Upper lobe of left lung (tissue), 6 donors: Measurements from ENCODE around the gene AGXT. TPM values are rescaled to one million over a fixed set of nuclear protein-coding genes. Genes with fewer than 3 reads are reported as not detected.
A peak's percentile ranks its signal among the peaks of the same experiment; 100 is the strongest.

ENCODE experiments used
- ATAC-seq, 2 donors: fragments of 200-7000 bp; cut with Tn5 transposase; one replicate each; pipeline ENCODE4 v1.9.1; 2022; ENCODE audit warnings: mild to moderate bottlenecking in 2 of 2, moderate library complexity in 2 of 2; ENCODE audit not compliant: low FRiP score in 2 of 2
- DNase-seq, 2 donors: peaks; one replicate each; pipeline ENCODE4 v3.0.0-alpha.2; 2019 to 2020
- H3K27ac ChIP-seq, 4 donors: fragments of 200-600 bp; sonication (generic); one replicate each; pipeline ENCODE4 v1.5.1; 2016 to 2019
- H3K27me3 ChIP-seq, 4 donors: fragments of 200-600 bp; sonication (generic); one replicate each; pipeline ENCODE4 v1.5.1; 2017 to 2019
- H3K36me3 ChIP-seq, 4 donors: fragments of 200-600 bp; sonication (generic); one replicate each; pipeline ENCODE4 v1.5.1; 2016 to 2019
- H3K4me1 ChIP-seq, 4 donors: fragments of 200-600 bp; sonication (generic); one replicate each; pipeline ENCODE4 v1.5.1; 2018 to 2019
- H3K4me3 ChIP-seq, 4 donors: fragments of 200-600 bp; sonication (generic); one replicate each; pipeline ENCODE4 v1.5.1; 2017 to 2019; ENCODE audit warnings: mild to moderate bottlenecking in 2 of 4, moderate library complexity in 1 of 4
- H3K9me3 ChIP-seq, 4 donors: fragments of 200-600 bp; sonication (generic); one replicate each; pipeline ENCODE4 v1.5.1; 2018 to 2019
- EP300 ChIP-seq, 4 donors: sonication (generic); formaldehyde crosslinking; IDR thresholded peaks; one replicate each; pipeline ENCODE4 v1.5.1; 2017; ENCODE audit warnings: antibody characterized with exemption in 4 of 4, control low read depth in 2 of 4
- POLR2A ChIP-seq, 4 donors: fragments of 450-650 bp; IDR thresholded peaks; one replicate each; pipeline ENCODE4 v1.5.1; 2016 to 2017; ENCODE audit warnings: antibody characterized with exemption in 4 of 4, mild to moderate bottlenecking in 2 of 4
- POLR2AphosphoS5 ChIP-seq, 2 donors: sonication (generic); formaldehyde crosslinking; IDR thresholded peaks; one replicate each; pipeline ENCODE4 v1.5.1; 2017; ENCODE audit warnings: antibody characterized with exemption in 2 of 2
- WGBS, 2 donors: methylation state at CpG; one replicate each; pipeline ENCODE4 v1.1.5; 2017 to 2018; 5-methylcytosine and 5-hydroxymethylcytosine counted together
- total RNA-seq, 6 donors: library from RNA; depleted of rRNA in 4 of 6; stranded (reverse); fragments of >200 nt in 4 of 6; gene quantifications; one replicate each; pipeline versions ENCODE4 v1.1.0 to v1.2.1, GENCODE V29; 2016 to 2021
- TF ChIP-seq, protein P1 (sequence below), 6 experiments: fragments of 450-650 bp in 4 of 6; fragments of 200-600 bp in 2 of 6; sonication (generic) in 2 of 6; IDR thresholded peaks; one replicate each; pipeline ENCODE4 v1.5.1; 2016 to 2019; ENCODE audit warnings: antibody characterized with exemption in 6 of 6
- donor health status: DM: no; HTN: no; CAD: no; lungs with moderate emphysema.
- donor health status: DM: no; HTN: yes; CAD: no; lungs with severe emphysema.

Gene AGXT
- total RNA-seq, 6 donors from 2014 or later: 0.30 to 0.46 (median 0.44) TPM; not detected in 3

DNA sequence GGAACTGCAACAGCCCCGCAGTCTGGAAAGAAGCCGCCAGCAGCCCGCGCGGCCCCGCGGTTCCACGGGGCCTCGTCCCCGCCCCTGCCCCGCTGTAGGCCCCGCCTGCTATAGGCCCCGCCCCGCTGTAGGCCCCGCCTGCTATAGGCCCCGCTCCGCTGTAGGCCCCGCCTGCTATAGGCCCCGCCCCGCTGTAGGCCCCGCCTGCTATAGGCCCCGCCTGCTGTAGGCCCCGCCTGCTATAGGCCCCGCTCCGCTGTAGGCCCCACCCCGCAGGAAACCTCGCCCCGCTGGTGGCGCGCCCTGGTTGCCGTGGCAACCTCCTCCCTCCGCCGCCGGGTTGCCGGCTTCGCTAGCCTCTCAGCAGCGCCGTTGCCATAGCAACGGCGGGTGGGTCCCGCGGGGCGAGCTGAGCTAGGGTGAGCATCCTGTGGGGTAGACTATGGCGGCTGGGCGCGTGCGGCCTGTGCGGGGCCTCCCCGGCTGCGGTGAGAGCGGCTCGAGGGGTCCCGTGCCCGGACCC, 36.4 kb upstream of the AGXT start:
- ATAC-seq: peak; percentile 82 to 87
- H3K4me3 ChIP-seq: peak overlapping the region in 3 of 4 donors; percentile 16 to 39 (median 21)
- no peaks in the 10 kb centered on the region for H3K9me3 ChIP-seq
- TF ChIP-seq, protein P1, sequence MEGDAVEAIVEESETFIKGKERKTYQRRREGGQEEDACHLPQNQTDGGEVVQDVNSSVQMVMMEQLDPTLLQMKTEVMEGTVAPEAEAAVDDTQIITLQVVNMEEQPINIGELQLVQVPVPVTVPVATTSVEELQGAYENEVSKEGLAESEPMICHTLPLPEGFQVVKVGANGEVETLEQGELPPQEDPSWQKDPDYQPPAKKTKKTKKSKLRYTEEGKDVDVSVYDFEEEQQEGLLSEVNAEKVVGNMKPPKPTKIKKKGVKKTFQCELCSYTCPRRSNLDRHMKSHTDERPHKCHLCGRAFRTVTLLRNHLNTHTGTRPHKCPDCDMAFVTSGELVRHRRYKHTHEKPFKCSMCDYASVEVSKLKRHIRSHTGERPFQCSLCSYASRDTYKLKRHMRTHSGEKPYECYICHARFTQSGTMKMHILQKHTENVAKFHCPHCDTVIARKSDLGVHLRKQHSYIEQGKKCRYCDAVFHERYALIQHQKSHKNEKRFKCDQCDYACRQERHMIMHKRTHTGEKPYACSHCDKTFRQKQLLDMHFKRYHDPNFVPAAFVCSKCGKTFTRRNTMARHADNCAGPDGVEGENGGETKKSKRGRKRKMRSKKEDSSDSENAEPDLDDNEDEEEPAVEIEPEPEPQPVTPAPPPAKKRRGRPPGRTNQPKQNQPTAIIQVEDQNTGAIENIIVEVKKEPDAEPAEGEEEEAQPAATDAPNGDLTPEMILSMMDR (IDR thresholded peaks at IDR 0.05): no peak
- TF ChIP-seq EP300 (IDR thresholded peaks at IDR 0.05): no peak
- no peak for TF ChIP-seq POLR2AphosphoS5 (IDR thresholded peaks at IDR 0.05)
- no peak for TF ChIP-seq POLR2A (IDR thresholded peaks at IDR 0.05)
- no peaks in the 10 kb centered on the region for H3K36me3 ChIP-seq
- 5 to 15% methylated on average over 5 to 20 of the region's 54 CpGs for WGBS, 2 donors
- peak; percentile 87 to 97 for DNase-seq
- H3K27ac ChIP-seq: no peak overlapping the region
- H3K27me3 ChIP-seq: peaks cover 0 to 5% (median 2%) of the 10 kb centered on the region in 4 donors
- peaks cover 8 to 14% (median 10%) of the 10 kb centered on the region in 4 donors for H3K4me1 ChIP-seq

DNA sequence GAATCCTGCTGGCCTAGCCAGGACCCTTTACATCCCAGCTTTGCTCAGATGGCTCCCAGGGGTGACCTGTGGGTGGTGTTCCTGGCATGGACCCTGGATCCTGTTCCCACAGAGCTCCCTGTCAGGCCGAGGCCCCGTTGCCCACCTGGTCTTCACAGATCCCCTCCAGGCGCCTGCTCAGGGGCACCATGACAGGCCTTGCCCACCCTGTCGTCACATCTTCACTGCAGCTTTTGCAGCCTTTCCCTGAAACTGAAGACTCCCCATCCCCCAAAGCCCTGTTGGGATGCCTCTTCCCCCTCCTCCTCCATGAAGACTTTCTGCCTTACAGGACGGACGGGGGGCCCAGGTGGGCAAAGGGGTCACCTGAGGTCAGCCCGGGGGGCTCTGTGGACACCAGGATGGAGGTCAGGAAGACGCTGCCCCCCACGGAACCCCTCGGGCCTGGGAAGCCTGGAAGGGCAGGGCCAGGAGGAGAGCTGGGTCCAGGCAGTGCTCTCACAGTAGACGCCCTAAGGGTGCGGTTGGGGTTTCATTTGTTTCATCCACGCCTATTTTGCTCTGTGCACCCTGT, 35.6 kb upstream of the AGXT start:
- TF ChIP-seq, protein P1 (IDR thresholded peaks at IDR 0.05): no peak
- TF ChIP-seq POLR2AphosphoS5 (IDR thresholded peaks at IDR 0.05) (no peak), POLR2A (IDR thresholded peaks at IDR 0.05) (no peak), EP300 (IDR thresholded peaks at IDR 0.05) (no peak)
- no peak overlapping the region for H3K4me3 ChIP-seq
- peaks cover 0 to 5% (median 2%) of the 10 kb centered on the region in 4 donors for H3K27me3 ChIP-seq
- ATAC-seq (no peak), DNase-seq (peak in 1 of 2 donors; percentile 55)
- 74 to 78% methylated on average over 12 to 13 of the region's 13 CpGs for WGBS, 2 donors
- H3K9me3 ChIP-seq: no peaks in the 10 kb centered on the region
- no peaks in the 10 kb centered on the region for H3K36me3 ChIP-seq
- peaks cover 8 to 14% (median 10%) of the 10 kb centered on the region in 4 donors for H3K4me1 ChIP-seq
- H3K27ac ChIP-seq: no peak overlapping the region

GRCh38 chr2:240833724-240834285, 34.8 kb upstream of the AGXT start:
- Histone ChIP-seq H3K27ac (no peak overlapping the region), H3K4me3 (no peak overlapping the region), H3K27me3 (peaks cover 0 to 4% (median 0%) of the 10 kb centered on the region in 4 donors), H3K4me1 (peaks cover 8 to 14% (median 10%) of the 10 kb centered on the region in 4 donors), H3K36me3 (no peaks in the 10 kb centered on the region), H3K9me3 (no peaks in the 10 kb centered on the region)
- no peak for ATAC-seq
- DNase-seq: peak in 1 of 2 donors; percentile 47
- 66 to 80% methylated on average over 8 of the region's 8 CpGs for WGBS, 2 donors
- TF ChIP-seq EP300 (IDR thresholded peaks at IDR 0.05) (no peak), POLR2A (IDR thresholded peaks at IDR 0.05) (no peak), POLR2AphosphoS5 (IDR thresholded peaks at IDR 0.05) (no peak)
- TF ChIP-seq, protein P1 (IDR thresholded peaks at IDR 0.05): no peak

DNA sequence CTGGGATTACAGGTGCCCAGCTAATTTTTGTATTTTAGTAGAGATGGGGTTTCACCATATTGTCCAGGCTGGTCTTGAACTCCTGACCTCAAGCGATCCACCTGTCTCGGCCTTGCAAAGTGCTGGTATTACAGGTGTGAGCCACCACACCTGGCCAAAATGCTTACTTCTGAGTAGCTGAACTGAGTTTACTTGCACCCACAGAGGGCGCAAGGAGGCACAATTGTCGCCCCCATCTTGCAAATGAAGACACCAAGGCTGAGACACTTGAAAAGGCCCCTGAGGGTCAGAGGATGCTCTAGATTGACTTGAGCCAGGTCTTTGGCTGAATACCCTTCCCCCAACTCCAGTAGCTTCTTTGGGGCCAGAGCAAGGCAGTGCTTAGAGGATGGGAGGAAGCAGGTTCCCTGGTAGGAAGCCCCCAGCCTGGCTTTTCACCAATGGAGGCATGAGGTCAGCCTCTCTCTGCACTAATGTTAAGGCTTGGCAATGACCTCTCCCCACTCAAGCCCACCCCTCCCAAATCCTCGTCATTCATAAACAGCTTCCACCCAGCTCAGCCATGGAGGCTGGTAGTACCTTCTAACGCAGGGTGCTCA, 34.1 kb upstream of the AGXT start:
- Histone ChIP-seq H3K27ac (no peak overlapping the region), H3K27me3 (peaks cover 0 to 4% (median 0%) of the 10 kb centered on the region in 4 donors), H3K9me3 (no peaks in the 10 kb centered on the region), H3K36me3 (no peaks in the 10 kb centered on the region), H3K4me3 (no peak overlapping the region), H3K4me1 (peaks cover 8 to 14% (median 10%) of the 10 kb centered on the region in 4 donors)
- no peak for TF ChIP-seq POLR2A (IDR thresholded peaks at IDR 0.05)
- TF ChIP-seq POLR2AphosphoS5 (IDR thresholded peaks at IDR 0.05): no peak
- TF ChIP-seq, protein P1 (IDR thresholded peaks at IDR 0.05): no peak
- TF ChIP-seq EP300 (IDR thresholded peaks at IDR 0.05): no peak
- WGBS, 2 donors: 72 to 81% methylated on average over 3 to 6 of the region's 6 CpGs
- ATAC-seq (no peak), DNase-seq (no peak)
